ENCODE data around the gene MORC3.

GRCh38 chr21:36412916-36413315 is 92.9 kb downstream of the MORC3 start:
- TF ChIP-seq CTCF (IDR thresholded peaks at IDR 0.05) (no peak), POLR2A (IDR thresholded peaks at IDR 0.05) (no peak), EP300 (IDR thresholded peaks at IDR 0.05) (no peak), POLR2AphosphoS5 (IDR thresholded peaks at IDR 0.05) (no peak)
